Measurements from ENCODE around the gene BRD3.

Gene BRD3

GRCh38 chr9:134057751-134058701 lies 9.8 kb downstream of the BRD3 start:
- no peak for DNase-seq (ENCODE audit: low read depth)
- no peak overlapping the region for H3K4me3 ChIP-seq (replicated peaks; ENCODE audit: low read depth, low read length)
- TF ChIP-seq, protein P1, sequence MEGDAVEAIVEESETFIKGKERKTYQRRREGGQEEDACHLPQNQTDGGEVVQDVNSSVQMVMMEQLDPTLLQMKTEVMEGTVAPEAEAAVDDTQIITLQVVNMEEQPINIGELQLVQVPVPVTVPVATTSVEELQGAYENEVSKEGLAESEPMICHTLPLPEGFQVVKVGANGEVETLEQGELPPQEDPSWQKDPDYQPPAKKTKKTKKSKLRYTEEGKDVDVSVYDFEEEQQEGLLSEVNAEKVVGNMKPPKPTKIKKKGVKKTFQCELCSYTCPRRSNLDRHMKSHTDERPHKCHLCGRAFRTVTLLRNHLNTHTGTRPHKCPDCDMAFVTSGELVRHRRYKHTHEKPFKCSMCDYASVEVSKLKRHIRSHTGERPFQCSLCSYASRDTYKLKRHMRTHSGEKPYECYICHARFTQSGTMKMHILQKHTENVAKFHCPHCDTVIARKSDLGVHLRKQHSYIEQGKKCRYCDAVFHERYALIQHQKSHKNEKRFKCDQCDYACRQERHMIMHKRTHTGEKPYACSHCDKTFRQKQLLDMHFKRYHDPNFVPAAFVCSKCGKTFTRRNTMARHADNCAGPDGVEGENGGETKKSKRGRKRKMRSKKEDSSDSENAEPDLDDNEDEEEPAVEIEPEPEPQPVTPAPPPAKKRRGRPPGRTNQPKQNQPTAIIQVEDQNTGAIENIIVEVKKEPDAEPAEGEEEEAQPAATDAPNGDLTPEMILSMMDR (IDR thresholded peaks at IDR 0.05; ENCODE audit: low read length, missing control alignments), result no peak

- TF ChIP-seq, protein P1 (IDR thresholded peaks at IDR 0.05; ENCODE audit: low read length, missing control alignments), result no peak
- no peak overlapping the region for H3K4me3 ChIP-seq (replicated peaks; ENCODE audit: low read depth, low read length)
- no peak for DNase-seq (ENCODE audit: low read depth)
These were observed 10.5 kb downstream of the BRD3 start for GRCh38 chr9:134057307-134057657.

- H3K4me3 ChIP-seq (replicated peaks; ENCODE audit: low read depth, low read length), result no peak overlapping the region
- no peak for DNase-seq (ENCODE audit: low read depth)
- TF ChIP-seq, protein P1 (IDR thresholded peaks at IDR 0.05; ENCODE audit: low read length, missing control alignments), result no peak
These were observed 11.1 kb downstream of the BRD3 start for GRCh38 chr9:134056483-134057306.

DNA sequence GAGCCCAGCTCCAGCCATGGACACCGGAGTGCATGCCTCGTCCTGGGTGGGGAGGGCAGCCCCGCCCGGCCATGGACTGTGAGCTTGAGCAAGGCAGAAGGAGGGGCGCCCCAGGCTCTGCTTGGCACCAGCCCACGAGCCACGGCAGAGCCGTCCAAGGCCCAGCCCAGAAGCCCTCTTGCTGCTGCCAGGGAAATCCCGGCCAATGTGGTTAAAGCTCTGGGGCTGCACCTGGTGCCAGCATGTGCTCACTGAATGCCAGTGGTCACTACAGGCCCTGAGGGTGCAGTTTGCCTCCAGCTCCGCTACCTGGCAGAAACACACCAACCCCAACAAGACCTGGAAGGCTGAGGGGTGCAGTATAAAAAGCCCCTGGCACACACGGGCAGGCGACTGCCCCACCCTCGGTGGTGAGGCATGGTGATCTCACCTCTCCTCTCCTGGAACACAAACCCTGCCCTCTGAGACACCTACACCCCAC lies 11.8 kb downstream of the BRD3 start:
- no peak overlapping the region for H3K4me3 ChIP-seq (replicated peaks; ENCODE audit: low read depth, low read length)
- TF ChIP-seq, protein P1 (IDR thresholded peaks at IDR 0.05; ENCODE audit: low read length, missing control alignments), result no peak
- DNase-seq (ENCODE audit: low read depth), result peak; percentile 68

DNA sequence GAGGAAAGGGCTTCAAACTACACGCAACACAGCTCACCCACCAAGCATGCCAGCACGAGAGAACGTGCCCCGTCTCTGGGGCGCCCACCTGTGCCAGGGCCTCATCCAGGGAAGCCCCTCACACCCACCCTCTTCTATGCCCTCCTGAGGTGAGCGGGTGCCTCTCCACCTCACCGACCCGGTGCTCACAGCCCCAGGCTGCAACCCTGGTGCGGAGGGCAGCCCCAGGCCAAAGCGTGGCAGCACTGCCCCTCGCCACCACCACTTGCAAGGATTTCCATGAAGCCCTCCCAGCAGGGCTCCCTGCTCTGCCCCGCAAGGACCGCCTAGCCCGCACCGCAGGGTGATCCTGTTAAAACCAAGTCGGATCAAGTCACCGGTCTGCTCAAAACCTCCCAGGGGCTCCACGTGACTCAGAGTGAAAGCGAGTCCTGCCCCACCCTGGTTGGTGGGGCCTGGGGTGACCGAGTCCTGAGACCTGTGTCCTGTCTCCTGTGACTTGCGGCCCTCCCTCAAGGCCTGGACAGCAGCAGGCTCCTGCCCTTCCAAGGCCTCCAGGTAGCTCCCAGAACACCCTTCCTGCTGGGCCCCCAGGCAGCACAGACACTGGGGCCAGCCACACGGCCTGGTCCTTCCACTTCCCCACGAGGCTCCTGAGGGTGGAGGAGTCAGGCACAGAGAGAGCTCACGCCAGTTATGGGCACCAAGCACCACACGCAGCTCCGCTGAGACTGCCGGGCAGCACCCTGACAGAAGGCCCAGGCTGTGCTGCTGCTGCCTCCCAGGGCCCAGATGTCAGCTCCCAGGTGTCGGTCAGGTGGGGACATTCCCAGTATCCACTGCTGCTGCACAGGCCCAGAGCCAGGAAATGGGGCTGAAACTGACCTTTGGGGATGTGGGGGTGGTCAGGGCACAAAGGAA lies 12.7 kb downstream of the BRD3 start:
- TF ChIP-seq, protein P1 (IDR thresholded peaks at IDR 0.05; ENCODE audit: low read length, missing control alignments), result no peak

More for the DNA sequence above, 12.7 kb downstream of the BRD3 start:
- no peak for DNase-seq (ENCODE audit: low read depth)
- no peak overlapping the region for H3K4me3 ChIP-seq (replicated peaks; ENCODE audit: low read depth, low read length)
